HL-60 (cell line): ENCODE results near the gene SLC49A4.

Experiments
- DNase-seq, 2 experiments: peaks; one replicate each; pipeline ENCODE4 v3.0.0-alpha.2; 2010 to 2020; ENCODE audit warnings: low read depth in 1 of 2, low spot score in 1 of 2
- H3K27ac ChIP-seq: fragments of 250-450 bp; sonication (Bioruptor Pico); replicated peaks from 2 replicates; pipeline ENCODE4 v1.5.1; 2020; ENCODE audit warnings: mild to moderate bottlenecking, moderate library complexity
- H3K27me3 ChIP-seq: fragments of 250-450 bp; sonication (Bioruptor Pico); 2 replicates; pipeline ENCODE4 v1.5.1; 2021; ENCODE audit warnings: mild to moderate bottlenecking, moderate library complexity; ENCODE audit not compliant: insufficient read depth, poor library complexity, severe bottlenecking
- H3K4me3 ChIP-seq: replicated peaks from 2 replicates; pipeline ENCODE4 v1.5.1; 2011; ENCODE audit warnings: mild to moderate bottlenecking, control low read depth, low read length; ENCODE audit not compliant: insufficient read depth
- CTCF ChIP-seq: IDR thresholded peaks from one replicate; pipeline ENCODE4 v1.5.1; 2011; ENCODE audit warnings: low read length, control low read depth, inconsistent platforms; ENCODE audit not compliant: insufficient read depth
- GABPA ChIP-seq: IDR thresholded peaks from 2 replicates; pipeline ENCODE4 v1.6.1; 2012; ENCODE audit warnings: low read depth
- POLR2AphosphoS5 ChIP-seq: IDR thresholded peaks from 2 replicates; pipeline ENCODE4 v1.6.1; 2012; ENCODE audit warnings: low read depth
- REST ChIP-seq: IDR thresholded peaks from 2 replicates; pipeline ENCODE4 v1.6.1; 2012; ENCODE audit warnings: low read depth; ENCODE audit not compliant: insufficient replicate concordance
- SPI1 ChIP-seq: IDR thresholded peaks from 2 replicates; pipeline ENCODE4 v1.6.1; 2012; ENCODE audit warnings: low read depth, mild to moderate bottlenecking, borderline replicate concordance

Gene SLC49A4

GRCh38 chr3:122766430-122766829 lies 28.4 kb upstream of the SLC49A4 start:
- TF ChIP-seq SPI1 (no peak), POLR2AphosphoS5 (no peak), REST (no peak), GABPA (no peak), CTCF (no peak)
- H3K27ac ChIP-seq = peak overlapping the region; percentile 97

GRCh38 chr3:122767540-122768372 lies 27.1 kb upstream of the SLC49A4 start:
- Histone ChIP-seq H3K4me3 (no peak overlapping the region), H3K27ac (peak overlapping the region; percentile 97), H3K27me3 (no peaks in the 10 kb centered on the region)
- no peak for TF ChIP-seq REST
- no peak for TF ChIP-seq CTCF
- peak; percentile 75 for TF ChIP-seq POLR2AphosphoS5
- TF ChIP-seq GABPA = no peak
- peak; percentile 64; the same call in 1 of the 2 replicates for TF ChIP-seq SPI1
- peak; percentile 61 to 81 for DNase-seq

More at GRCh38 chr3:122766430-122766829, 28.4 kb upstream of the SLC49A4 start:
- no peaks in the 10 kb centered on the region for H3K27me3 ChIP-seq
- no peak for DNase-seq
- H3K4me3 ChIP-seq = no peak overlapping the region

- TF ChIP-seq CTCF (no peak), SPI1 (no peak), GABPA (no peak), POLR2AphosphoS5 (no peak), REST (no peak)
- Histone ChIP-seq H3K27ac (peak overlapping the region; percentile 97), H3K27me3 (no peaks in the 10 kb centered on the region), H3K4me3 (no peak overlapping the region)
- DNase-seq = no peak
These were observed 24.2 kb upstream of the SLC49A4 start for GRCh38 chr3:122770521-122771202.
